ENCODE measurements around the gene TMOD4.
A peak's percentile ranks its signal among the peaks of the same experiment; 100 is the strongest.

- TF ChIP-seq MAFF (IDR thresholded peaks at IDR 0.05; ENCODE audit: low read depth, low read length) (peak; percentile 30; the same call in 1 of the 2 replicates), FOXA3 (CRISPR knock-in tag; IDR thresholded peaks at IDR 0.05) (peak; percentile 77), YY1 (IDR thresholded peaks at IDR 0.05; ENCODE audit: insufficient read depth, insufficient replicate concordance, low read depth, low read length) (no peak), TEAD3 (CRISPR knock-in tag; optimal IDR thresholded peaks at IDR 0.05; ENCODE audit: borderline replicate concordance) (peak; percentile 84), FOXM1 (CRISPR knock-in tag; IDR thresholded peaks at IDR 0.05) (0 out of 2 replicates have a peak, but pooled peaks have one; percentile 14), JUNB (CRISPR knock-in tag; IDR thresholded peaks at IDR 0.05; ENCODE audit: borderline replicate concordance) (no peak), POLR2AphosphoS5 (IDR thresholded peaks at IDR 0.05; ENCODE audit: low read depth, low read length) (peak; percentile 89), TAF1 (CRISPR knock-in tag; IDR thresholded peaks at IDR 0.05) (peak; percentile 60; the same call in 1 of the 2 replicates), ZNF530 (CRISPR knock-in tag; IDR thresholded peaks at IDR 0.05; ENCODE audit: low read depth) (no peak)
These were observed 9.9 kb downstream of the TMOD4 start, which contains the start of the genes LYSMD1 and SCNM1 for GRCh38 chr1:151165738-151166504.

Data from HepG2 (cell line).